ENCODE results near the gene IGSF3.
"Not testable (repeated sequence)": the region's sequence is repeated elsewhere in the genome, so short reads cannot be mapped to it uniquely, and the experiment has no call there.

IGSF3 gene

GRCh38 chr1:116661633-116662032, 5.9 kb downstream of the IGSF3 start:
- no peak for DNase-seq (ENCODE audit: low read depth)

- DNase-seq (ENCODE audit: low read depth), result not testable (repeated sequence)
These were observed 8.9 kb downstream of the IGSF3 start for GRCh38 chr1:116658645-116659044.

GRCh38 chr1:116657836-116658235, 9.7 kb downstream of the IGSF3 start:
- DNase-seq (ENCODE audit: low read depth), result not testable (repeated sequence)

- DNase-seq (ENCODE audit: low read depth), result no peak
These were observed 13.2 kb downstream of the IGSF3 start for GRCh38 chr1:116654351-116654750.

- DNase-seq (ENCODE audit: low read depth), result not testable (repeated sequence)
These were observed 14.9 kb downstream of the IGSF3 start for GRCh38 chr1:116652598-116652997.

GRCh38 chr1:116650781-116651180, 16.8 kb downstream of the IGSF3 start:
- DNase-seq (ENCODE audit: low read depth), result not testable (repeated sequence)

- DNase-seq (ENCODE audit: low read depth), result not testable (repeated sequence)
These were observed 18.5 kb downstream of the IGSF3 start for GRCh38 chr1:116649041-116649440.

GRCh38 chr1:116648325-116648724, 19.2 kb downstream of the IGSF3 start:
- not testable (repeated sequence) for DNase-seq (ENCODE audit: low read depth)

- not testable (repeated sequence) for DNase-seq (ENCODE audit: low read depth)
These were observed 20.3 kb downstream of the IGSF3 start for GRCh38 chr1:116647186-116647585.

- not testable (repeated sequence) for DNase-seq (ENCODE audit: low read depth)
These were observed 20.8 kb downstream of the IGSF3 start for GRCh38 chr1:116646673-116647170.

- not testable (repeated sequence) for DNase-seq (ENCODE audit: low read depth)
These were observed 21.5 kb downstream of the IGSF3 start for GRCh38 chr1:116645802-116646672.

- DNase-seq (ENCODE audit: low read depth), result not testable (repeated sequence)
These were observed 22.5 kb downstream of the IGSF3 start for GRCh38 chr1:116644993-116645392.

GRCh38 chr1:116644096-116644495, 23.4 kb downstream of the IGSF3 start:
- DNase-seq (ENCODE audit: low read depth), result not testable (repeated sequence)

- DNase-seq (ENCODE audit: low read depth), result not testable (repeated sequence)
These were observed 24.2 kb downstream of the IGSF3 start for GRCh38 chr1:116643281-116643751.

- DNase-seq (ENCODE audit: low read depth), result not testable (repeated sequence)
These were observed 24.9 kb downstream of the IGSF3 start for GRCh38 chr1:116642311-116643280.

GRCh38 chr1:116637583-116637982, 29.9 kb downstream of the IGSF3 start:
- DNase-seq (ENCODE audit: low read depth), result not testable (repeated sequence)

GRCh38 chr1:116636584-116636983, 30.9 kb downstream of the IGSF3 start:
- not testable (repeated sequence) for DNase-seq (ENCODE audit: low read depth)

GRCh38 chr1:116634386-116634785, 33.1 kb downstream of the IGSF3 start:
- DNase-seq (ENCODE audit: low read depth), result not testable (repeated sequence)

- DNase-seq (ENCODE audit: low read depth), result not testable (repeated sequence)
These were observed 35.3 kb downstream of the IGSF3 start for GRCh38 chr1:116631996-116632925.

GRCh38 chr1:116631554-116631953, 36.0 kb downstream of the IGSF3 start:
- not testable (repeated sequence) for DNase-seq (ENCODE audit: low read depth)

- not testable (repeated sequence) for DNase-seq (ENCODE audit: low read depth)
These were observed 37.5 kb downstream of the IGSF3 start for GRCh38 chr1:116630057-116630456.

Data from activated T-cell treated with anti-CD3 and anti-CD28 coated beads for 24 hours (primary cell).